ENCODE measurements around the gene MRE11. TPM values are rescaled to one million over a fixed set of nuclear protein-coding genes. Genes with fewer than 3 reads are reported as not detected.

MRE11 gene
- total RNA-seq, 1 donor from 2014 or later: 40.5 TPM

DNA sequence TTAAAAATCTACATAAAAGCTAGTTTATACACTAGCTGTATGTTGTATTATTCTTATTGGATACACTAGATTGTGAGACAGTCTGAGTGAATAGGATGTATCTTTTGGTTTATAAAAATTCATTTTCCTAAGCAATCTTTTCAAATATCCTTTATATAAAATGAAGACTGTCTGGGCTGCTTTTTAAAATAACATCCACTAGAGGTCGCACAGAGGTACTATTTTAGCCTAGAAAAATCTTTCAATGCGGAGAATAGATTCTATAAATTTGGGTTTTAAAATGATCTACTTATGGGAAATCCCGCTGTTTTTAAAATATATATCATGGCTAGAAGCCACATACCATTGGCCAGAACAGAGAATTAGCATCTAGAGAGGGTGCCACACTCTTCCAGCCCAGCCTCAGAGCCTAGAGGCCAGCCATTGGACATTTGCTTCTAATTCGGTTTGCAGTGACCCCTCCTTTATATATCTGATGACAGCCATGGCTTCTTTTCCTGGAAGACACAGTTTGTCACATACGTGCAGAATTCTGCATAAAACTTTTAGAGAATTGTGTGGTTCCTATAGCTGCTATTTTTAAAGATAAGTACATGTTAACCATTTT is 25.9 kb upstream of the MRE11 start:
- H3K27ac ChIP-seq: no peak overlapping the region
- H3K4me3 ChIP-seq: no peak overlapping the region
- H3K36me3 ChIP-seq: no peaks in the 10 kb centered on the region
- intact Hi-C loops (cut with DNase I): loop anchor here (10.0 kb wide), 1 partner anchor 65 kb away; no protein-coding TSS in a partner anchor
- H3K27me3 ChIP-seq: no peaks in the 10 kb centered on the region
- H3K4me1 ChIP-seq: no peaks in the 10 kb centered on the region
- DNase-seq (ENCODE audit: extremely low spot score in 2 of 2): no peak
- TF ChIP-seq POLR2A (IDR thresholded peaks at IDR 0.05) (no peak), POLR2AphosphoS5 (IDR thresholded peaks at IDR 0.05; ENCODE audit: insufficient read depth in 1 of 2, low read depth in 1 of 2) (peak in 1 of 2 donors; percentile 31)
- TF ChIP-seq, protein P1, sequence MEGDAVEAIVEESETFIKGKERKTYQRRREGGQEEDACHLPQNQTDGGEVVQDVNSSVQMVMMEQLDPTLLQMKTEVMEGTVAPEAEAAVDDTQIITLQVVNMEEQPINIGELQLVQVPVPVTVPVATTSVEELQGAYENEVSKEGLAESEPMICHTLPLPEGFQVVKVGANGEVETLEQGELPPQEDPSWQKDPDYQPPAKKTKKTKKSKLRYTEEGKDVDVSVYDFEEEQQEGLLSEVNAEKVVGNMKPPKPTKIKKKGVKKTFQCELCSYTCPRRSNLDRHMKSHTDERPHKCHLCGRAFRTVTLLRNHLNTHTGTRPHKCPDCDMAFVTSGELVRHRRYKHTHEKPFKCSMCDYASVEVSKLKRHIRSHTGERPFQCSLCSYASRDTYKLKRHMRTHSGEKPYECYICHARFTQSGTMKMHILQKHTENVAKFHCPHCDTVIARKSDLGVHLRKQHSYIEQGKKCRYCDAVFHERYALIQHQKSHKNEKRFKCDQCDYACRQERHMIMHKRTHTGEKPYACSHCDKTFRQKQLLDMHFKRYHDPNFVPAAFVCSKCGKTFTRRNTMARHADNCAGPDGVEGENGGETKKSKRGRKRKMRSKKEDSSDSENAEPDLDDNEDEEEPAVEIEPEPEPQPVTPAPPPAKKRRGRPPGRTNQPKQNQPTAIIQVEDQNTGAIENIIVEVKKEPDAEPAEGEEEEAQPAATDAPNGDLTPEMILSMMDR (IDR thresholded peaks at IDR 0.05): peak in 2 of 3 experiments; percentile 37 to 62
- no peaks in the 10 kb centered on the region for H3K9me3 ChIP-seq

DNA sequence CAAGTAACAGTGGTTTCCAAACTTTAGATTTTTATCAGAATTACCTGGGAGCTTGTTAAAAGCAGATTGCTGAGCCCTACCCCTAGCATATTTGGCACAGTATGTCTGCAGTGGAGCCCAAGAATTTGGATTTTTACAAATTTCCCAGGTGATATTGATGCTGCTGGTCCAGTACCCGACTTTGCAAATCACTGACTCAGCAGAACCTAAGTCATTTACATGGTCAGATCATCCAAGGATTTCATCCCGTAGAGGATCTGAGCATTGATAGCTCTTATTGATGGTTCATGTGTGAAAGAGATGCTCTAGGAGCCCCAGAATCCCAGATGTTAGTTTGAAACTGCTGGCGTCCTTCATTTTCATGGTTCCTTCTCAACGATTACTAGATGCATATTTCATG is 24.7 kb upstream of the MRE11 start:
- Histone ChIP-seq H3K4me3 (no peak overlapping the region), H3K27me3 (no peaks in the 10 kb centered on the region), H3K4me1 (no peaks in the 10 kb centered on the region), H3K9me3 (no peaks in the 10 kb centered on the region), H3K27ac (no peak overlapping the region), H3K36me3 (no peaks in the 10 kb centered on the region)
- TF ChIP-seq POLR2A (IDR thresholded peaks at IDR 0.05) (no peak), POLR2AphosphoS5 (IDR thresholded peaks at IDR 0.05; ENCODE audit: insufficient read depth in 1 of 2, low read depth in 1 of 2) (no peak)
- TF ChIP-seq, protein P1 (IDR thresholded peaks at IDR 0.05): no peak
- intact Hi-C loops (cut with DNase I): loop anchor here (10.0 kb wide), 1 partner anchor 67 kb away; no protein-coding TSS in a partner anchor
- no peak for DNase-seq (ENCODE audit: extremely low spot score in 2 of 2)

DNA sequence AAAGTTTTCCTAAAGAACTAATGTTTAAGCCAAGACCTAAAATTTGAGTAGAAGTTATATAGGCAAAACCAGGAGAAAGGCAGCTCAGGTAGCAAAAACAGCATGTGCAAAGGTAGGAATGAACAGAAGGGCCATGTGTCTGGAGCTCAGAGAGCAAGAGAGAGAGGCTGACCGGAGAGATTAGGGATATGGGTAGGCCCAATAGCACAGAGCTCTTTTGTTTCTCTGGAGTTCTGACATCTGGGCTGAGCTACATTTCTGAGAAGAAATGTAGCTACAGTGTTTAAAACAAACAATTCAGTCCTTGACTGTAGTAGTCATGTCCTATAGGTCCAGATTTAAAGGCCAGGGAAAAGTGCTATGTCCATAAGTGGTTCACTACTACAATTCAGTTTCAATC is 23.1 kb upstream of the MRE11 start:
- intact Hi-C loops (cut with DNase I): loop anchor here (10.0 kb wide), 1 partner anchor 68 kb away; no protein-coding TSS in a partner anchor
- no peaks in the 10 kb centered on the region for H3K9me3 ChIP-seq
- H3K4me1 ChIP-seq: peaks cover 12% of the 10 kb centered on the region
- TF ChIP-seq, protein P1 (IDR thresholded peaks at IDR 0.05): no peak
- TF ChIP-seq POLR2AphosphoS5 (IDR thresholded peaks at IDR 0.05; ENCODE audit: insufficient read depth in 1 of 2, low read depth in 1 of 2): no peak
- TF ChIP-seq POLR2A (IDR thresholded peaks at IDR 0.05): no peak
- DNase-seq (ENCODE audit: extremely low spot score in 2 of 2): no peak
- H3K27ac ChIP-seq: no peak overlapping the region
- no peaks in the 10 kb centered on the region for H3K27me3 ChIP-seq
- H3K36me3 ChIP-seq: no peaks in the 10 kb centered on the region
- H3K4me3 ChIP-seq: no peak overlapping the region

DNA sequence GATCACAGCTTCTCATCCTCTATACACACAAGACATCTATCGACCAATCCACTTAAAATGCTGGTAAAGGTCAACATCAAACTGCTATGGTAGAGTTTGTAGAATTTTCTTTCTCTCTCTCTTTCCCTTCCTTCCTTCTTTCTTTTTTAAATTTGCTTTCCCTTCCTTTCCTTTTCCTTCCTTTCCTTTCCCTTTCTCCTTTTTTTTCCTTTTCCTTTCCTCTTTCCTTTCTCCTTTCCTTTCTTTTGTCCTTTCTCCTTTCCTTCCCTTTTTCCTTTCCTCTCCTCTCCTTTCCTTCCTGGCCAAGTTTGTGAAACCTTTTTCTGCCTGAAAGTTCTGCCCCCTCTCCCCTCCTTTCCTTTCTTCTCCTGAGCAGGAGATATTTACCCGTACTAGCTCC is 21.8 kb upstream of the MRE11 start:
- TF ChIP-seq, protein P1 (IDR thresholded peaks at IDR 0.05): no peak
- TF ChIP-seq POLR2A (IDR thresholded peaks at IDR 0.05): no peak
- no peaks in the 10 kb centered on the region for H3K36me3 ChIP-seq
- no peaks in the 10 kb centered on the region for H3K9me3 ChIP-seq
- peaks cover 13% of the 10 kb centered on the region for H3K4me1 ChIP-seq
- no peaks in the 10 kb centered on the region for H3K27me3 ChIP-seq
- H3K4me3 ChIP-seq: no peak overlapping the region
- intact Hi-C loops (cut with DNase I): loop anchor here (10.0 kb wide), 1 partner anchor 69 kb away; no protein-coding TSS in a partner anchor
- H3K27ac ChIP-seq: no peak overlapping the region
- DNase-seq (ENCODE audit: extremely low spot score in 2 of 2): no peak

DNA sequence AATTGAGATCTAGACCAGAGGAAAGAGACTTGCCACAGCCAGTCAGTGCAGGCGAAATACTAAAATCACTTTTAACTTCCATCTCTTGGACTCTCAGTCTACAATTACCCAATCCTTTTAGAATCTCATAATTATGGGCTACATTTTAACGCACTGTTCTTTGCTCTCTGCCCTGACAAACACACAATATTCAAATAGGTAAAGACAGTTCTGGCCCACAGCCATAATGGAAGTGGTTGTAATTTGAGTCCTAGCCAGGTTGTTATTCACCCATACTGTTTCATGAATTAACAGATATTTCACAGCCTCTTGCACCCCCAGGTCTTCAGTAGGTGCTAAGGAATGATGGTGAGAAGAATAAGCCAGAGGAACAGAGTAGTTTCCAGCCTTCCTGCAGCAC is 19.4 kb upstream of the MRE11 start:
- TF ChIP-seq POLR2AphosphoS5 (IDR thresholded peaks at IDR 0.05; ENCODE audit: insufficient read depth in 1 of 2, low read depth in 1 of 2) (no peak), POLR2A (IDR thresholded peaks at IDR 0.05) (no peak)
- Histone ChIP-seq H3K9me3 (no peaks in the 10 kb centered on the region), H3K36me3 (no peaks in the 10 kb centered on the region), H3K4me1 (peaks cover 13% of the 10 kb centered on the region), H3K4me3 (no peak overlapping the region), H3K27me3 (no peaks in the 10 kb centered on the region), H3K27ac (no peak overlapping the region)
- intact Hi-C loops (cut with DNase I): loop anchor here (10.0 kb wide), 1 partner anchor 72 kb away; no protein-coding TSS in a partner anchor
- DNase-seq (ENCODE audit: extremely low spot score in 2 of 2): no peak
